ENCODE data around the gene PRKX. TPM values are rescaled to one million over a fixed set of nuclear protein-coding genes. Genes with fewer than 3 reads are reported as not detected.
"Not testable (repeated sequence)": the region's sequence is repeated elsewhere in the genome, so short reads cannot be mapped to it uniquely, and the experiment has no call there.

Gene PRKX
- total and polyA plus RNA-seq, 2 donors from 2014 or later: 7.7 to 116 TPM

DNA sequence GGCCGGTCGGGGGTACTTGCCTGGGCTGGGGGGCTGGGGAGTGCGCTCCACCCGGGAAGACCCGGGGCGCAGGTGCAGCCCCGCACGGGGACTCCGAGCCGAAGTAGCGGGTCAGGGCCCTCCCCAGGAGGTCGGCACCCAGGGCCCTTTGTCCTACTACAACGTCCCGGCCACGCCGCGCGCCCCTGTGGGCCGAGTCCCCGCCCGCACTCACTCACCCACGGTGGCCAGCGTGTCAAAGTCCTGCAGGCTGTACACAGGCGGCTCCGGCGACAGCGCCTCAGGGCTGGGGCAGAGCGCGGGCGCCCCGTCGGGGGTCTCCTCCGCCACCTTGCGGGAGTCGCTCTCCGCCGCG, 602 bp downstream of the PRKX start:
- peak in 2 of 5 donors; percentile 64 to 85 for DNase-seq
- peak overlapping the region in 1 of 2 donors; percentile 63 for H3K27ac ChIP-seq (ENCODE audit: low read depth in 2 of 2, low read length in 2 of 2)
- H3K27me3 ChIP-seq (ENCODE audit: control insufficient read depth, insufficient read depth, low read length): peaks cover 2% of the 10 kb centered on the region
- H3K36me3 ChIP-seq (ENCODE audit: control insufficient read depth in 2 of 3, insufficient read depth in 3 of 3, low read length in 3 of 3): no peaks in the 10 kb centered on the region
- peak overlapping the region in 2 of 3 donors; percentile 54 to 63 for H3K4me3 ChIP-seq (ENCODE audit: low read length in 3 of 3)
- FAIRE-seq: no peak
- H3K9me3 ChIP-seq (ENCODE audit: control insufficient read depth in 2 of 3, insufficient read depth in 1 of 3, low read length in 3 of 3): no peaks in the 10 kb centered on the region
- intact Hi-C loops (cut with DNase I): no loop called here
- no peaks in the 10 kb centered on the region for H3K4me1 ChIP-seq (ENCODE audit: control insufficient read depth in 2 of 3, insufficient read depth in 2 of 3, low read depth in 1 of 3, low read length in 3 of 3)
- peak overlapping the region in 1 of 3 donors; percentile 34 for H3K9ac ChIP-seq (ENCODE audit: low read length in 3 of 3)
- TF ChIP-seq, protein P1, sequence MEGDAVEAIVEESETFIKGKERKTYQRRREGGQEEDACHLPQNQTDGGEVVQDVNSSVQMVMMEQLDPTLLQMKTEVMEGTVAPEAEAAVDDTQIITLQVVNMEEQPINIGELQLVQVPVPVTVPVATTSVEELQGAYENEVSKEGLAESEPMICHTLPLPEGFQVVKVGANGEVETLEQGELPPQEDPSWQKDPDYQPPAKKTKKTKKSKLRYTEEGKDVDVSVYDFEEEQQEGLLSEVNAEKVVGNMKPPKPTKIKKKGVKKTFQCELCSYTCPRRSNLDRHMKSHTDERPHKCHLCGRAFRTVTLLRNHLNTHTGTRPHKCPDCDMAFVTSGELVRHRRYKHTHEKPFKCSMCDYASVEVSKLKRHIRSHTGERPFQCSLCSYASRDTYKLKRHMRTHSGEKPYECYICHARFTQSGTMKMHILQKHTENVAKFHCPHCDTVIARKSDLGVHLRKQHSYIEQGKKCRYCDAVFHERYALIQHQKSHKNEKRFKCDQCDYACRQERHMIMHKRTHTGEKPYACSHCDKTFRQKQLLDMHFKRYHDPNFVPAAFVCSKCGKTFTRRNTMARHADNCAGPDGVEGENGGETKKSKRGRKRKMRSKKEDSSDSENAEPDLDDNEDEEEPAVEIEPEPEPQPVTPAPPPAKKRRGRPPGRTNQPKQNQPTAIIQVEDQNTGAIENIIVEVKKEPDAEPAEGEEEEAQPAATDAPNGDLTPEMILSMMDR (IDR thresholded peaks at IDR 0.05; ENCODE audit: borderline replicate concordance, extremely low read depth, insufficient read depth): no peak

DNA sequence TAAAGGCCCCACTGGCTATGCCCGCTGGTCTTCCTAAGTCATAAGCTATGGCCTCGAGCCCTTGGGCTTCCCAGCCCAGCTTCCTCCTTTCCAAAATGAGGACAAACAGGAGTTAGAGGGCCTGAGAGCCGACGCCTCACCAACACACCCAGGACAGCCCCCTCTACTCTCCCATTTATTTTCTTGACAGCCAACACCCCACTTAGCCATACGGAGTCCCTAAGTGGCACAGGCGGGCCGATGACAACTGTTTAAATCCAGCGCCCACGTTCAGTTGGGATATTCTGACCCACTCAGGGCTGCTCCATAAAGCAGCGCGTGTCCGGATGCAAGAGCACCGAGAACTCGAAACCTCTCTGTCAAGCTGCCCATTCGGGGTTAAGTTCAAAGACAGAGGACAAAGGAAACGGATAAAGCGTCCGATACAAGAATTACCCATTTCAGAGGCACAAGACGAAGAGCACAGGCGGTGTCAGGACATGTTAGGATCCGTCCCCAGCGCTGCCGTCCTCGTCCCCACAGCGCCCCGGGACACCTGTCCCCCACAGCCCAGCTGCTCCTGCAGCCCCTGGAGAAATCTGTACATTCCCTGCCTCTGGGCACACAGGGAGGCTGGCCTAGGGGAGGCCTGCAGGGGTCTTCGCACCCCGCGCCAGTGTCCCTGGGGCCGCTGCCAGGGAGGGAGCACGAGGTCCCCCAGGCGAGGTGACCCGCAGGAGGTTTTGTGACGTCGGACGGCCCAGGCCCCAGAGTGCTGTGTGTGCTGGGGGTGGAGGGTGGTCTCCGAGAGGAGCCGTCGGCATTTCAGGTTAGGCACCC, 1.2 kb downstream of the PRKX start:
- no peaks in the 10 kb centered on the region for H3K9me3 ChIP-seq (ENCODE audit: control insufficient read depth in 2 of 3, insufficient read depth in 1 of 3, low read length in 3 of 3)
- H3K27ac ChIP-seq (ENCODE audit: low read depth in 2 of 2, low read length in 2 of 2): peak overlapping the region; percentile 53 to 63
- intact Hi-C loops (cut with DNase I): no loop called here
- peaks cover 2% of the 10 kb centered on the region for H3K27me3 ChIP-seq (ENCODE audit: control insufficient read depth, insufficient read depth, low read length)
- no peak for FAIRE-seq
- peak overlapping the region; percentile 44 to 63 (median 54) for H3K4me3 ChIP-seq (ENCODE audit: low read length in 3 of 3)
- DNase-seq: peak in 2 of 5 donors; percentile 38 to 56
- TF ChIP-seq, protein P1 (IDR thresholded peaks at IDR 0.05; ENCODE audit: borderline replicate concordance, extremely low read depth, insufficient read depth): no peak
- peak overlapping the region in 1 of 3 donors; percentile 34 for H3K9ac ChIP-seq (ENCODE audit: low read length in 3 of 3)
- no peaks in the 10 kb centered on the region for H3K36me3 ChIP-seq (ENCODE audit: control insufficient read depth in 2 of 3, insufficient read depth in 3 of 3, low read length in 3 of 3)
- no peaks in the 10 kb centered on the region for H3K4me1 ChIP-seq (ENCODE audit: control insufficient read depth in 2 of 3, insufficient read depth in 2 of 3, low read depth in 1 of 3, low read length in 3 of 3)

DNA sequence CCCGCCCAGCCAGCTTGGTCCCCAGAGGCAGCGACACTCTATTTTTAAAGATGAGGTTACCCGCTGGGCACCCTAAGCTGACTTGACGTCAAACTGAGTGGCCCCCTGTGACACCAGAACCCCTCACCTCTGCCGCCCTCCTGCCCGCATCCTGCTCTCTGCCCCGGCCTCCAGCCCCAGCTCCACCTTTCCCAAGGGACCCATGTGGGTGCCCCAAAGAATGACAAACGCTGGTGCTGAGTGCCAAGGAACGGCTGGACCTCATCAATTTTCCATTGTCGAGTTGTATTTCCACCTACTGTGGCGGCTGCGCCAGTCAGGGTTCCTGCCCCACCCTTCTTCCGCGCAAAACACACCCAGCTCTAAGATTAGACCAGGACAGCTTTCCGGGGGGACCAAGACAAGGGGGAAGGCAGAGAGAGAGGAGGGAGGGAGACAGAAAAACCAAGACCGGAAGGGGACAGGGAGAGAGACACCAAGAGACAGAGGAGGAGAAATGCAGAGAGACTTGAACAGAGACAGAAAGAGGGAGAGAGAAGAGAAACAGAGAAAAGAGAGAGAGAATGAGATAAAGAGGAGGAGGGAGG, 2.0 kb downstream of the PRKX start:
- no peak for FAIRE-seq
- no peaks in the 10 kb centered on the region for H3K36me3 ChIP-seq (ENCODE audit: control insufficient read depth in 2 of 3, insufficient read depth in 3 of 3, low read length in 3 of 3)
- peak overlapping the region in 1 of 2 donors; percentile 53 for H3K27ac ChIP-seq (ENCODE audit: low read depth in 2 of 2, low read length in 2 of 2)

DNA sequence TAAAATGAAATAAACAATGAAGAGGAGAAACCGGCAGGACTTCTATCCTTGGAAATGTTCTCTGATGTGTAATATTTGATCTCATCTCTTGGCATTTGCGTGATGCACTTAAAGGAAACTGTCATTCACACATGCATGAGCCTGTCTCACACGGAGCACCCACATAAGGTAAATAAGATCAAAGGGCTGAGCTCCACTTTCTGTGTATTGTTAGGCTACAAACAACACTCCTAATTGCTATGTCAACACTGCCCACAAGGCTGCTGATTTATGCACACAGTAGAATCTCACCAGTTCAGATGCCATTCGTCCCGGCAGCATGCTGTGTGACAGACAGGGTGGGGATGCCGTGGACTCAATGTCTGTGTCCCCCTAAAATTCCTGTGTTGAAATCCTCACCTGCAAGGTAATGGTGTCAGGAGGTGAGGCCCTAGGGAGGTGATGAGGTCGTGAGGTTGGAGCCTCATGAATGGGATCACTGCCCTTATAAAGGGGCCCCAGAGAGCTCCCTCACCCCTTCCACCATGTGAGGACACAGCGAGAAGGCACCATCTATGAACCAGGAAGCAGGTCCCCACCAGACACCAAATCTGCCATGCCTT, 5.7 kb downstream of the PRKX start:
- FAIRE-seq: peak; percentile 6
- H3K9me3 ChIP-seq (ENCODE audit: control insufficient read depth in 2 of 3, insufficient read depth in 1 of 3, low read length in 3 of 3); H3K36me3 ChIP-seq (ENCODE audit: control insufficient read depth in 2 of 3, insufficient read depth in 3 of 3, low read length in 3 of 3); DNase-seq; H3K27ac ChIP-seq (ENCODE audit: low read depth in 2 of 2, low read length in 2 of 2); intact Hi-C loops (cut with DNase I); H3K27me3 ChIP-seq (ENCODE audit: control insufficient read depth, insufficient read depth, low read length); H3K4me3 ChIP-seq (ENCODE audit: low read length in 3 of 3); H3K9ac ChIP-seq (ENCODE audit: low read length in 3 of 3); H3K4me1 ChIP-seq (ENCODE audit: control insufficient read depth in 2 of 3, insufficient read depth in 2 of 3, low read depth in 1 of 3, low read length in 3 of 3): not testable (repeated sequence)

More for the DNA sequence above, 2.0 kb downstream of the PRKX start:
- Histone ChIP-seq H3K9ac (ENCODE audit: low read length in 3 of 3) (peak overlapping the region in 1 of 3 donors; percentile 34), H3K9me3 (ENCODE audit: control insufficient read depth in 2 of 3, insufficient read depth in 1 of 3, low read length in 3 of 3) (no peaks in the 10 kb centered on the region), H3K4me3 (ENCODE audit: low read length in 3 of 3) (peak overlapping the region; percentile 44 to 63 (median 54)), H3K27me3 (ENCODE audit: control insufficient read depth, insufficient read depth, low read length) (peaks cover 2% of the 10 kb centered on the region), H3K4me1 (ENCODE audit: control insufficient read depth in 2 of 3, insufficient read depth in 2 of 3, low read depth in 1 of 3, low read length in 3 of 3) (no peaks in the 10 kb centered on the region)
- TF ChIP-seq, protein P1 (IDR thresholded peaks at IDR 0.05; ENCODE audit: borderline replicate concordance, extremely low read depth, insufficient read depth): no peak
- intact Hi-C loops (cut with DNase I): no loop called here
- peak in 2 of 5 donors; percentile 3 to 76 for DNase-seq
